ENCODE measurements around the gene LSM4.
"Not testable (repeated sequence)": the region's sequence is repeated elsewhere in the genome, so short reads cannot be mapped to it uniquely, and the experiment has no call there.

The LSM4 gene

GRCh38 chr19:18351544-18351943 is 28.7 kb upstream of the LSM4 start:
- Histone ChIP-seq H3K4me3 (ENCODE audit: low read length) (no peak overlapping the region), H4K20me1 (ENCODE audit: control insufficient read depth, insufficient read depth, low read depth, low read length) (no peaks in the 10 kb centered on the region), H3K27ac (ENCODE audit: low read depth, low read length) (no peak overlapping the region), H3F3A (ENCODE audit: control insufficient read depth, insufficient read depth) (no peaks in the 10 kb centered on the region), H3K36me3 (ENCODE audit: control insufficient read depth, low read length) (no peaks in the 10 kb centered on the region), H3K79me2 (ENCODE audit: control insufficient read depth, low read length) (no peaks in the 10 kb centered on the region), H3K9me3 (ENCODE audit: control insufficient read depth, insufficient read depth, low read length) (no peaks in the 10 kb centered on the region), H3K4me2 (ENCODE audit: low read length) (no peak overlapping the region), H3K9me2 (replicated peaks; ENCODE audit: control insufficient read depth, low read length) (no peaks in the 10 kb centered on the region), H3K4me1 (ENCODE audit: control insufficient read depth, low read length) (no peaks in the 10 kb centered on the region), H3K27me3 (ENCODE audit: control insufficient read depth, low read length) (no peaks in the 10 kb centered on the region)
- no peak for TF ChIP-seq CTCF (IDR thresholded peaks at IDR 0.05; ENCODE audit: low read depth, low read length, poor library complexity, severe bottlenecking)
- no peak for TF ChIP-seq EZH2phosphoT487 (IDR thresholded peaks at IDR 0.05; ENCODE audit: borderline replicate concordance, low read length)

GRCh38 chr19:18350490-18350889 is 27.6 kb upstream of the LSM4 start:
- H3K27ac ChIP-seq (ENCODE audit: low read depth, low read length) = no peak overlapping the region
- H3K9me3 ChIP-seq (ENCODE audit: control insufficient read depth, insufficient read depth, low read length) = no peaks in the 10 kb centered on the region
- no peaks in the 10 kb centered on the region for H3K79me2 ChIP-seq (ENCODE audit: control insufficient read depth, low read length)
- H3K9me2 ChIP-seq (replicated peaks; ENCODE audit: control insufficient read depth, low read length) = no peaks in the 10 kb centered on the region
- TF ChIP-seq EZH2phosphoT487 (IDR thresholded peaks at IDR 0.05; ENCODE audit: borderline replicate concordance, low read length) (no peak), CTCF (IDR thresholded peaks at IDR 0.05; ENCODE audit: low read depth, low read length, poor library complexity, severe bottlenecking) (no peak)
- H3F3A ChIP-seq (ENCODE audit: control insufficient read depth, insufficient read depth) = no peaks in the 10 kb centered on the region
- H3K4me2 ChIP-seq (ENCODE audit: low read length) = no peak overlapping the region
- no peaks in the 10 kb centered on the region for H3K4me1 ChIP-seq (ENCODE audit: control insufficient read depth, low read length)
- H3K36me3 ChIP-seq (ENCODE audit: control insufficient read depth, low read length) = no peaks in the 10 kb centered on the region
- no peak overlapping the region for H3K4me3 ChIP-seq (ENCODE audit: low read length)
- no peaks in the 10 kb centered on the region for H3K27me3 ChIP-seq (ENCODE audit: control insufficient read depth, low read length)
- no peaks in the 10 kb centered on the region for H4K20me1 ChIP-seq (ENCODE audit: control insufficient read depth, insufficient read depth, low read depth, low read length)

GRCh38 chr19:18349524-18350128 is 26.8 kb upstream of the LSM4 start:
- no peaks in the 10 kb centered on the region for H3K9me2 ChIP-seq (replicated peaks; ENCODE audit: control insufficient read depth, low read length)
- H3K4me1 ChIP-seq (ENCODE audit: control insufficient read depth, low read length) = no peaks in the 10 kb centered on the region
- H3K27ac ChIP-seq (ENCODE audit: low read depth, low read length) = no peak overlapping the region
- H4K20me1 ChIP-seq (ENCODE audit: control insufficient read depth, insufficient read depth, low read depth, low read length) = no peaks in the 10 kb centered on the region
- no peaks in the 10 kb centered on the region for H3K79me2 ChIP-seq (ENCODE audit: control insufficient read depth, low read length)
- no peak overlapping the region for H3K4me2 ChIP-seq (ENCODE audit: low read length)
- no peaks in the 10 kb centered on the region for H3K36me3 ChIP-seq (ENCODE audit: control insufficient read depth, low read length)
- no peak overlapping the region for H3K4me3 ChIP-seq (ENCODE audit: low read length)
- H3K9me3 ChIP-seq (ENCODE audit: control insufficient read depth, insufficient read depth, low read length) = no peaks in the 10 kb centered on the region
- TF ChIP-seq CTCF (IDR thresholded peaks at IDR 0.05; ENCODE audit: low read depth, low read length, poor library complexity, severe bottlenecking) (peak; percentile 51), EZH2phosphoT487 (IDR thresholded peaks at IDR 0.05; ENCODE audit: borderline replicate concordance, low read length) (no peak)
- H3K27me3 ChIP-seq (ENCODE audit: control insufficient read depth, low read length) = no peaks in the 10 kb centered on the region
- H3F3A ChIP-seq (ENCODE audit: control insufficient read depth, insufficient read depth) = no peaks in the 10 kb centered on the region

GRCh38 chr19:18348818-18349339 is 26.0 kb upstream of the LSM4 start:
- not testable (repeated sequence) for H3K9me3 ChIP-seq (ENCODE audit: control insufficient read depth, insufficient read depth, low read length); H3F3A ChIP-seq (ENCODE audit: control insufficient read depth, insufficient read depth); H3K4me3 ChIP-seq (ENCODE audit: low read length); H3K27me3 ChIP-seq (ENCODE audit: control insufficient read depth, low read length); H3K4me2 ChIP-seq (ENCODE audit: low read length); H3K4me1 ChIP-seq (ENCODE audit: control insufficient read depth, low read length); H3K36me3 ChIP-seq (ENCODE audit: control insufficient read depth, low read length); H4K20me1 ChIP-seq (ENCODE audit: control insufficient read depth, insufficient read depth, low read depth, low read length); H3K79me2 ChIP-seq (ENCODE audit: control insufficient read depth, low read length); H3K27ac ChIP-seq (ENCODE audit: low read depth, low read length); H3K9me2 ChIP-seq (replicated peaks; ENCODE audit: control insufficient read depth, low read length)
